HG03520 (cell line): ENCODE measurements around the gene DENND5A.
"Not testable (repeated sequence)": the region's sequence is repeated elsewhere in the genome, so short reads cannot be mapped to it uniquely, and the experiment has no call there.

ENCODE experiments used
- ATAC-seq: cut with Tn5 transposase; IDR thresholded peaks from one replicate; pipeline ENCODE4 v1.9.1; 2021; ENCODE audit warnings: mild to moderate bottlenecking, moderate library complexity; ENCODE audit not compliant: unreplicated experiment

Gene DENND5A

DNA sequence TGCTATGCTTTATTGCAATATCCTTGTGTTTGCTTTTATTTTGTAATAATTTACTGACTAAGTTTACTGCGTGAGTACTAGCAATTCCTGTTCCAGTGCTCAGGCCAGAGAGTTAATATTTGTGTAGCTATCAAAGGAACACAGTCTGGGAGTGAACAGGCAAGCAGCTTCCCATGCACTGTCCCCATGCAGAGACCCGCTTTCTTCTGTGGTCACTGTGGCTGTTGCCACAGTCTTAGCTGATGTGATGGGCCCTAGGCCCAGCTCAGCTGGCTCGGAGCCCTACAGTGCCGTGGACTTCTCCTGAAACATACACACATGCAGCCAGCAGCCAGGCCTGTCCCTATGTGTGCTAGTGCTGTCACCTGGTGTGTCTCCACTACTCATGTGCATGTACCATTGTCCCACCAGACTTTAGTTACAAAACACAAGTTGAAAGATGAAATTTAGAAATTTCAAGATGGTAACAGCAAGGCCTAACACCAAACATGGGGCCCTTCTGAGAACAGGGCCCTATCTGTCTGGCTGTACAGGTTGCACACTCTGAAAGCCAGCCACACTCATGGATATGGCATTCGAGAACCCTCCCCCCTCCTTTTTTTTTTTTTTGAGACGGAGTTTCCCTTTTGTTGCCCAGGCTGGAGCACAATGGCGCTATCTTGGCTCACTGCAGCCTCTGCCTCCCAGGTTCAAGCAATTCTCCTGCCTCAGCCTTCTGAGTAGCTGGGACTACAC is 161.4 kb downstream of the DENND5A start:
- ATAC-seq = no peak

DNA sequence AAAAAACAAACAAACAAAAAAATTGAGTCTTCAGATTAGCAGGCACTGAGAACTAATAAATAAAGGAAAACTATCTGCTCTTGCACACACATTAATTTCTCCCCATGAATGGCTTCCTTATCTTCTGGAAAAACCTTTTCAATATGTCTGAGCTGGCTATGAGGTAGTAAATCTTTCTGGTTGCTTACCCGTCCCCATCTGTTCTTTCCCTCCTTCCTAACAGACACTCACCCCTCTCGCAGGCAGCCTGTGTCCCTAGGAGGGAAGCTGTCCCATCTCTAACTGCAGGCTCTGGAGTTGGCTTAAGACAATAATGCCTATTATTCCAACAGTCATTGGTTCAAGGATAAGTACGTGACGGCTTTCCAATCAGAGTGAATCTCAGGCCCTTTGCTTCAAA is 165.5 kb downstream of the DENND5A start:
- ATAC-seq = no peak

DNA sequence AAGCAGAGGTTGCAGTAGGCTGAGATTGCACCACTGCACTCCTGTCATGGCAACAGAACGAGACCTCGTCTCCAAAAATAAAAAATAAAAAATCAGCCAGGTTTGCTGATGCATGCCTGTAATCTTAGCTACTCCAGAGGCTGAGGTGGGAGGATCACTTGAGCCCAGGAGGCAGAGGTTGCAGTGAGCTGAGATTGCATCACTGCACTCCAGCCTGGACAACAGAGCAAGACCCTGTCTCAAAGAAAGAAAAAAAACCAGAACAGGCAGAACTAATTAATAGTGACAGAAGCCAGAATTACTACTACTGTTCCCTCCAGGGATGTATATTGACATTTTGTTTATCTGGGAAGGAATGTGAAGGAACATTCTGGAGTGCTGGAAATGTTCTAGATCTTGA is 166.7 kb downstream of the DENND5A start:
- ATAC-seq = not testable (repeated sequence)

DNA sequence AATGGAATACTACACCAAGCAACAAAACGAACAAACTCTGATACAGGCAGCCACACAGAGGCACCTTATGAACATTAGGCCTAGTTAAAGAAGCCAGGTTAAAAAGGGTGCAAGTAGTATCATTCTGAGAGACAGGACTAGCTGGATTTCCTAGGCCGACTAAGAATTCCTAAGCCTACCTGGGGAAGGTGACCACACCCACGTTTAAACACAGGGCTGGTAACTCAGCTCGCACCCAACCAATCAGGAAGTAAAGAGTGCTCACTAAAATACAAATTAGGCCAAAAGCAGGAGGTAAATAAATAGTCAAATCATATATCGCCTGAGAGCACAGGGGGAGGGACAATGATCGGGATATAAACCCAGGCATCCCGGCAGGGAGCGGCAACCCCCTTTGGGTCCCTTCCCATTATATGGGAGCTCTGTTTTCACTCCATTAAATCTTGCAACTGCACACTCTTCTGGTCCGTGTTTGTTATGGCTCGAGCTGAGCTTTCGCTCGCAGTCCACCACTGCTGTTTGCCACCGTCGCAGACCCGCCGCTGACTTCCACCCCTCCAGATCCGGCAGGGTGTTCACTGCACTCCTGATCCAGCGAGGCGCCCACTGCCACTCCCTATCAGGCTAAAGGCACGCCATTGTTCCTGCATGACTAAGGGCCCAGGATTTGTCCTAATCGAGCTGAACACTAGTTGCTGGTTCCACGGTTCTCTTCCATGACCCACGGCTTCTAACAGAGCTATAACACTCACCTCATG is 167.8 kb downstream of the DENND5A start:
- ATAC-seq = not testable (repeated sequence)

DNA sequence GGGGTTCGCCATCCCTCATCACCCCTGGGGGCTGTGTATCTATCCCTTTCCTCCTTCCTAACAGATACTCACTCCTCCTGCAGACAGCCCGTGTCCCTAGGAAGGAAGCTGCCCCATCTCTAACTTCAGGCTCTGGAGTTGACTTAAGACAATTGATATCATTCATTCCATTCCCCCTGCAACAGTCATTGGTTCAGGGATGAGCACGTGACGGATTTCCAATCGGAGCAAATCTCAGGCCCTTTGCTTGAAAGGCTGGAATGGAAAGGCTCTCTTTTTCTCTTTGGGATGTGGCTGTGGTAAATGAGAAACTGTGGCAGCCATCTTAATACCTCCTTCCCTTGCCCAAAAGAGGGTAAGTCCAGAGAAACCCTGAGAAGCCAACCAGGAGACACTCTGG is 168.7 kb downstream of the DENND5A start:
- ATAC-seq = no peak

DNA sequence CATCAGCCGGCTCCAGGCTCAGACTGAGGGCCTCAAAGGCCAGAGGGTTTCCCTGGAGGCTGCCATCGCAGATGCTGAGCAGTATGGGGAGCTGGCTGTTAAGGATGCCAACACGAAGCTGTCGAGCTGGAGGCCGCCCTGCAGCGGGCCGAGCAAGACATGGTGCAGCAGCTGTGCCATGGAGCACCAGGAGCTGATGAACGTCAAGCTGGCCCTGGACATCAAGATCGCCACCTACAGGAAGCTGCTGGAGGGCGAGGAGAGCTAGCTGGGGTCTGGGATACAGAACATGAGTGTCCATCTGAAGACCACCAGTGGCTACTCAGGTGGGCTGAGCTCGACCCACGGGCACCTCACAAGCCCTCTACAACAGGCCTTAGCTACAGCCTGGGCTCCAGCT is 169.7 kb downstream of the DENND5A start:
- ATAC-seq = no peak

DNA sequence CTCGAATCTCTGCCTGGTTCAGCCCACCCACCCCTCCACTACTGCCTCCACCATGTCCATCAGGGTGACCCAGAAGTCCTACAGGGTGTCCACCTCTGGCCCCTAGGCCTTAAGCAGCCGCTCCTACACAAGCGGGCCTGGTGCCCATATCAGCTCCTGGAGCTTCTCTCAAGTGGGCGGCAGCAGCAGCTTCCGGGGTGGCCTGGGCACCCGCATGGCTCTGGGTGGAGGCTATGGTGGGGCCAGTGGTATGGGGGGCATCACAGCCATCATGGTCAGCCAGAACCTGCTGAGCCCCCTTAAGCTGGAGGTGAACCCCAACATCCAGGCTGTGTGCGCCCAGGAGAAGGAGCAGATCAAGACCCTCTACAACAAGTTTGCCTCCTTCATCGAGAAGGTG is 170.7 kb downstream of the DENND5A start:
- ATAC-seq = no peak

DNA sequence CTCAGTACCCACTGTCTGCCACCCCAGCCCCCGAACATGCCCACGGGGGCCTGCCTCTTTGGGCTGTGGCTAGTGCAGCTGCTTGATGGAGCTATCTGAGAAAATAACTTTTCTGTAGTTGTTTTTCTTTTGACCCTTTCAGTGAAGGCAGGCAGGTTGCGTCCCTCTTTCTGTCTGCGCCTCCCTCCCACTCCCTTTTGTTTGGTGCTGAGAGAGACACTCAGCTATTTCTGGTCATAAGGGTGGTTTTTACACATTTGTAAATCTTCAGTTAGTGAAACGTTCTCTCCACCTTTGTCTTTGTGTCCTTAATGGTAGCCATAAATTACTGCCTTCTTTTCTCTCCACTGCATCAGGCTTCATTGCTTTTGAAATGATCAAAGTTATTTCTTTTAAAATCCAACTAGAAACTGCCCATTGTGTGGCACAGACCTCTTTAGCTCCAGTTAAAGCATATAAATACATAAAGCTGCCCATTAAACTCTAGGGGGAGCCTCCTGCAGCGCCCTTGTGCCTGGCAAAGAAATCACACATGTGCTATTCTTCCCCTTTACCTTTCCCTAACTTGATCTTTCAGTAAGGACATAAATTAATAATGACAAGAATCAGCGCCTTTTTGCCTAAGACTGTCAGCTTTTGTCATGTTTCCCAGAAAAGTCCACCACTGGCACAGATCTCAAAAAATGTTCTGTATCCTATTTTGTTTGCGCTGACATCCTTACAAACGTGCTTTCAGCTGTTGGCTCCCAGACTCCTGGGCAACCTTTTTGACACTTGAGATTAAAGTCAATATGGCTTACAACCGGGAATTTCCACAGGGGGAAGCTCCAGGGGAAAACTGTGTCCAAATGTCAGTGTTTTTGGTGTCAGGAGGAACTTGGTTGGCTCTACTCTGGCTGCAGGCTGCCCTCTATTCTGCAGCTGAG is 172.0 kb downstream of the DENND5A start:
- no peak for ATAC-seq

DNA sequence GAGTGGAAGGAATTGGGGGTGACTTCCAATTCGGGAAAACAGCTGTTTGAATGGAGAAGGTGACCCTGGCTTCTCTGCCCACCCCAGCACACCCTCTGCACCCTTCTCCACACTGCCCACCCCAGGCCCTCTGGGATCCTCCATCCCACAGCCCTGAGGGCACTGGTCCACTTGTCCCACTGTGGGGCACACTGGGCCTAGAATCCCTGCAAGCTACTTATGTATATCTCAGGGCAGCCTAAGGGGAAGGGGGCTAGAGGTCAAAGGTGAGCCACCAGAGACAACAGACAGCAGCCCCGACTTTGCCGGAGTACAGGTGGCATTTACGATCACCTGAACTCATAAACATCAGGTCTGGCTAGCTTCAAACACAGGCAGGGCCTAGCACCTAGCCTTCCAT is 173.1 kb downstream of the DENND5A start:
- ATAC-seq = no peak

DNA sequence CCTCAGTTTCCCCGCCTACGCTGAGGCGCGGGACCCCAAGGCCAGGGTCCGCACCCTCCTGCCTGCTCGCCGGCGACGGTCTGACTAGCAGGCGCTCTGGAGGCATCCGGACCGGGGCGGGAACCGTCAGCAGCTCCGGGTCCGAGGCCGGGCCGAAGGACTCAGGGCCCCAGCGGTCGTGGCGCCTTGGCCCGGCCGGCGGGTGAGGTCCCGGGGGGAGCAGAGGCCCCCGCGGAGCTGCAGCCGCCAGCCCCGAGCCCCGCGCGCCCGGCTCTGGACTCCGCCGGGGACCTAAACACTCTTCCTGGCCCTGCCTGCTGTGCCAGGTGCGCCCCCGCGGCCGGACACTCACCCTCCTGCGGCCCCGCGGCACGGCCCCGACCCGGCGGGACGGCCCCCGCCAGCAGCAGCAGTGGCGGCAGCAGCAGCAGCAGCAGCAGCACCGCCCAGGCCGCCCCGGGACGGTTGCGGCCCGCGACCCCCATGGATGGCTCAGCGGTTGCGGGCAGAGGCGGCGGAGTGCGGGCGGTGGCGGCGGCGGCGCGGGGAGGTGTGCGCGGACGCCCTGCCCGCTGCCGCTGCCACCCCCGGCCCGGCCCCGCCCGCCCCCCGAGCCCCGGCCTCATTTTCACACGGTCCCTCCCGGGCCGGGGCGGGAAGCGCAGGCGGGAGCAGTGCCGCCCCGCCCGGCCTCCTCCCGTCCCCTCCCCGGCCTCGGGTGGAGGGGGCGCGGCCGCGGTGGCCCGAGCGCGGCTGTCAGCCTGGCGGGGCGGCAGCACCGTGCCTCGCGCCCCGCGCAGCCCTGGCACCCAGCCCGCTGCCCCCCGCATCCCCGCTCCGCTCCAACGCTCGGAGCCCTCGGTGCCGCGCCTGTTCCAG is 173.9 kb downstream of the DENND5A start, which contains the start of gene SCUBE2:
TSS of gene SCUBE2 (minus strand) at position 556 of the 879 bp plus-strand sequence. CDS start at position 485, 71 bp downstream.
- ATAC-seq = no peak

DNA sequence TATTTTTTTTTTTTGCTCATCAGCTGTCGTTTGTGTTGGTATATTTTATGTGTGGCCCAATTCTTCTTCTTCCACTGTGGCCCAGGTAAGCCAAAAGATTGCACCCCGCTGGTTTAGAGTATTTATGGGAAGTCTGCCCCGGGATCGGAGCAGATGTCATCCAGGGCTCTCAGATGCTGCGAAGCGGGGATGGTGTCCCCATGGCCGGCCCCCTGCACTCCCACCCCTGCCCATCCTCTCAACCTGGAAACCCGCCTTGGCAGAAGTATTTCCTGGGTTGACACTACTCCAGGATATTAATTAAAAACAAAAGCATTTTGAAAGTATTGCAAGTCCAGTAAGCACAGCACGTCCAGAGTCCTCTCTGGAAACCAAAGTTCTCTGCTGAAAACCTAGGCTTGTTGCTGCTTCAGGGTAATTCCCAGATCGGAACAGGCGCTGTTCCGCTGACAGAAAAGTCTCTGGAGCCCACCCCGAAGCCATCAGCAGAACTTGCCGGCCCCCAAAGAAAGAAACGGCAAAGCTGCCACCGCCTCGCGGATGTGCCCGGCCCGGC is 174.6 kb downstream of the DENND5A start:
- ATAC-seq = no peak

DNA sequence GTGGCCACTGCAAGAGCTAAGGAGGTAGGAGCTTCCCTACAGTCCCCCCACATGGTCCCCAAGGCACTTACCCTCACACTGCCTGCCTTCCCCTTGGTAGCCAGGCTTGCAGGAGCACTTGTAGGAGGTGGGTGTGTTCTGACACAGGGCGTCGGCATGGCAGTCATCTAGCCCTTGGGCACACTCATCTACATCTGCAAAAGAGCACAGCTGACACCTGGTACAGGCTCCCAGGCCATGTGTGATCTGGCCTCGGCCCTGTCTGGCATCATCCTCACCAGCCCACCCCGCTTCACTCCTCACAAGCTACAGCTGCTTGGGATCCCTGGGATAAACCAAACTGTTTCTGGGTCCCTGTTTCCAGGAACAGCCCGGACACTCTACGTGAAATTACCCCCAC is 175.5 kb downstream of the DENND5A start:
- ATAC-seq = no peak

DNA sequence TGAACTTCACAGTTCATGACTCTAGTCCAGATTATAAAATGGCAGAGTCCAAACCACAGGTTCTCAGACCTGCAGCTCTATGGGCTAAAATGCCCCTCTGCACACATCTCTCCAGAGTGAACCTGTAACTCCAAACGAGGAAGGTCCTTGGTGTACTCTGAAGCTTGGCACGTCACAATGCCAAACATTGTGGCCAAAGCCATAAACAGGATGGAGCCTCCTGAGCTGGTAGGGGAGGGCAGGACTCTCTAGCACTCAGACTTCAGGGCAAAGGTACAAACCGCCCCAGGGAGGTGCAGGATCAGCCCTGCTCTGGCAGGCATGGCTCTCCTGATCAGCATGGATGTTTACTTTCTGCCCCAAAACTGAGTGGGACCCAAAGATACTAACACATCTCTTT is 176.1 kb downstream of the DENND5A start:
- ATAC-seq = no peak
